HUES64 (cell line): ENCODE results near the gene DCAF5. TPM values are rescaled to one million over a fixed set of nuclear protein-coding genes. Genes with fewer than 3 reads are reported as not detected.
"Not testable (repeated sequence)": the region's sequence is repeated elsewhere in the genome, so short reads cannot be mapped to it uniquely, and the experiment has no call there.

Source experiments
- H3K27ac ChIP-seq: 2 replicates; pipeline ENCODE4 v1.7.0; 2013; ENCODE audit warnings: low read depth, low read length, inconsistent platforms
- H3K27me3 ChIP-seq: 2 replicates; pipeline ENCODE4 v1.6.1; 2013; ENCODE audit warnings: mild to moderate bottlenecking, low read length; ENCODE audit not compliant: insufficient read depth
- H3K36me3 ChIP-seq: 2 replicates; pipeline ENCODE4 v1.6.1; 2013; ENCODE audit warnings: mild to moderate bottlenecking, low read length; ENCODE audit not compliant: insufficient read depth
- H3K4me1 ChIP-seq: 2 replicates; pipeline ENCODE4 v1.6.1; 2013; ENCODE audit warnings: mild to moderate bottlenecking, low read length, moderate library complexity; ENCODE audit not compliant: insufficient read depth
- H3K4me3 ChIP-seq: 2 replicates; pipeline ENCODE4 v1.5.1; 2013; ENCODE audit warnings: mild to moderate bottlenecking, low read length, moderate library complexity
- H3K9ac ChIP-seq: 2 replicates; pipeline ENCODE4 v1.6.1; 2013; ENCODE audit warnings: mild to moderate bottlenecking, low read depth, low read length
- H3K9me3 ChIP-seq: 2 replicates; pipeline ENCODE4 v1.6.1; 2013; ENCODE audit warnings: low read depth, low read length; ENCODE audit not compliant: insufficient read depth
- WGBS: fragments of 150-250, 120-280 bp; methylation state at CpG from one replicate; pipeline ENCODE4 v1.1.7; 2013; ENCODE audit warnings: missing lambda C conversion rate; 5-methylcytosine and 5-hydroxymethylcytosine counted together
- polyA plus RNA-seq, 2 experiments: library from polyadenylated mRNA; stranded (reverse); fragments of 50-300 nt; gene quantifications; one replicate each; pipeline ENCODE4 v1.2.3, GENCODE V29; 2013

DCAF5 gene, protein sequence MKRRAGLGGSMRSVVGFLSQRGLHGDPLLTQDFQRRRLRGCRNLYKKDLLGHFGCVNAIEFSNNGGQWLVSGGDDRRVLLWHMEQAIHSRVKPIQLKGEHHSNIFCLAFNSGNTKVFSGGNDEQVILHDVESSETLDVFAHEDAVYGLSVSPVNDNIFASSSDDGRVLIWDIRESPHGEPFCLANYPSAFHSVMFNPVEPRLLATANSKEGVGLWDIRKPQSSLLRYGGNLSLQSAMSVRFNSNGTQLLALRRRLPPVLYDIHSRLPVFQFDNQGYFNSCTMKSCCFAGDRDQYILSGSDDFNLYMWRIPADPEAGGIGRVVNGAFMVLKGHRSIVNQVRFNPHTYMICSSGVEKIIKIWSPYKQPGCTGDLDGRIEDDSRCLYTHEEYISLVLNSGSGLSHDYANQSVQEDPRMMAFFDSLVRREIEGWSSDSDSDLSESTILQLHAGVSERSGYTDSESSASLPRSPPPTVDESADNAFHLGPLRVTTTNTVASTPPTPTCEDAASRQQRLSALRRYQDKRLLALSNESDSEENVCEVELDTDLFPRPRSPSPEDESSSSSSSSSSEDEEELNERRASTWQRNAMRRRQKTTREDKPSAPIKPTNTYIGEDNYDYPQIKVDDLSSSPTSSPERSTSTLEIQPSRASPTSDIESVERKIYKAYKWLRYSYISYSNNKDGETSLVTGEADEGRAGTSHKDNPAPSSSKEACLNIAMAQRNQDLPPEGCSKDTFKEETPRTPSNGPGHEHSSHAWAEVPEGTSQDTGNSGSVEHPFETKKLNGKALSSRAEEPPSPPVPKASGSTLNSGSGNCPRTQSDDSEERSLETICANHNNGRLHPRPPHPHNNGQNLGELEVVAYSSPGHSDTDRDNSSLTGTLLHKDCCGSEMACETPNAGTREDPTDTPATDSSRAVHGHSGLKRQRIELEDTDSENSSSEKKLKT
- 16.1 TPM for polyA plus RNA-seq (2013, experiment 1 of 2)
- polyA plus RNA-seq (2013, experiment 2 of 2): 20.5 TPM

DNA sequence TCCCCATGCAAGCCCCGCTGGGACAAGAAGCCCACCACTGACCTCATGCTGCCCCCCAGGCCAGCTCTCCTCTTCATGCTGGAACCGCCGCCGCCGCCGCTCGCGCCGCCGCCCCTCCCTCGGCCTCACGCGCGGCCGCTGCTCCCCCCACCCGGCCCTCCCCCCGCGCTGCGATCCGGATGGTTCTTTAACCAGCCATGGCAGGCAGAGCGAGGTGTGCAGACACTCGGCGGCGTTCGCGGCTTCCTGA is at the start of gene DCAF5:
Gene DCAF5, minus strand, starts transcription at position 218 of the 250 bp plus-strand sequence. Its CDS starts 141 bp downstream, at position 77.
- Histone ChIP-seq H3K4me1 (peaks cover 17% of the 10 kb centered on the region; the same call in 1 of the 2 replicates), H3K36me3 (peaks cover 8% of the 10 kb centered on the region), H3K9me3 (no peaks in the 10 kb centered on the region), H3K27me3 (peaks cover 18% of the 10 kb centered on the region), H3K9ac (peak within 1 kb of the TSS; percentile 69), H3K4me3 (peak within 1 kb of the TSS; percentile 92), H3K27ac (peak within 1 kb of the TSS; percentile 88; the same call in 1 of the 2 replicates)
- WGBS: 0% methylated on average over 26 of the region's 26 CpGs

DNA sequence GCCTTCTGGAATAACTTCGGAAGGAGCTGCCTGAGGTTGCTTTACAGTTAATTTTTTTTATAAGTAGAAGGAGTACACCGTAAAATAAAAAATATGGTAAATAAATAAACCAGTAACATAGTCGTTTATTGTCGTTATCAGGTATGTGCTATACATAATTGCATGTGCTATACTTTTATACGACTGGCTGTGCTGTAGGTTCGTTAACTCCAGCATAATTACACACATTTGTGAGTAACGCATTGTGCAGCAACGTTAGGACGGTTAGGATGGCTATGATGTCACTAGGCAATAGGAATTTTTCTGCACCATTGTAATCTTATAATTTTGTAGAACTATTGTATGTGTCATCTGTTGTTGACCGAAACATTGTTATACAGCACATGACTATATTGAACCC is 46.9 kb upstream of the DCAF5 start:
- 96% methylated on average over 9 of the region's 10 CpGs for WGBS
- Histone ChIP-seq H3K4me3 (no peak overlapping the region), H3K36me3 (no peaks in the 10 kb centered on the region), H3K27ac (no peak overlapping the region), H3K27me3 (no peaks in the 10 kb centered on the region), H3K9ac (no peak overlapping the region), H3K4me1 (no peaks in the 10 kb centered on the region), H3K9me3 (no peaks in the 10 kb centered on the region)

DNA sequence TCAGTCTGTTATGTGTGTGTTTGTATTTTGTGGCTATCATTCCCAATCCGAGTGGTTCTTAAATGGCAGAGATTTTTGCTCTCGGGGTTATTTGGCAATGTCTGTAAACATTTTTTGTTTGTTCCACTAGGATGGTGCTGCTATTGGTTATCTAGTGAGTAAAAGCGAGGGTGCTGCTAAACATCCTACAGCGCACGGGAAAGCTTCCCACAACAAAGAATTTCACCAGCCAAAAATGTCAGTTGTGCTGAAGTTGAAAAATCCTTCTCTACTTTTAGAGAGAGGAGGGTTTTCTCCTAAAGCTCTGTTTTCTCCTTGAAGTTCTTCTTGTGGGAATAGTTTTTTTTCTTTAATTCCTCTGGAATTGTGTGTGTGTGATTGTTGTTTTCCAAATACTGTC is 40.8 kb upstream of the DCAF5 start:
- 89% methylated on average over 2 of the region's 5 CpGs for WGBS
- no peaks in the 10 kb centered on the region for H3K27me3 ChIP-seq

DNA sequence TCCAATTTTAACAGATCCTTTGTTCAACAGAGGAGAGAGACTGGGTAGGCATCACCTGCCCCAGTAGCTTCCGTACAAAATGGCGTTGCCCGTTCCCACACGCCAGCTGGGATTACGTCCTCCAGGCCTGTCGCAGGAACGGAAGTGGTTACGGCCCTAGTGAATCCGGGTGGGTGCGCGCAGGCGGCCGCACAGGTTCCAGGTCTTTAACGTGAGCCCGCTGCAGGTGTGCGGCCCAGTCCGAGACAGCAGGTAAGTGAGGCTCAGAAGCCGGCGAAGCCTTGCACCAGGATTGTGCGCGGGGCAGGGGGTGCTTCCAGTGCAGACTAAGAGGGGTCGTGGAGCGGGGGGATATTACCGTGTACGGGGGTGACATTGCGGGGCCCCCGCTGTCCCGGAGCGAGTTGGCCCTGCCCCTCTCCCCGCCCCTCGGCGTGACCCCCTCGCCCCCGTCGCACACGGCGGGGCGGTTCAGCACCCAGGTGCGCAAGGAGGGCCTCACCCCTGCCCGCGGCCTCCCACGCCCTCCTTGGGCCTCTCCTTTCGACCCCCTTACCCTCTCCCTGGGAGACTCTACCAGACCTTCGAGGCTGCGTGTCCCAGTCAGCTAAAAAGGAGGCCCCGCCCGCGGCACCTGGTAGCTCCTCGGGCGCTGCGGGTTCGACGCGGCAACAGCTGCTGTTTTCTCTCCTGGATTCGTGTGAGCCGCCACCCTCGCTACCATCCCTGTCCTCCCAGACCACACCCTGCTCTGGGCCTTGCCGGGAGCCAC is 38.6 kb upstream of the DCAF5 start, which contains the start of gene EXD2:
Gene EXD2, plus strand, starts transcription at position 159 of the 772 bp plus-strand sequence. CDS start 17,973 bp downstream, outside the sequence.
- Histone ChIP-seq H3K36me3 (no peaks in the 10 kb centered on the region), H3K9me3 (no peaks in the 10 kb centered on the region), H3K27ac (peak within 1 kb of the TSS; percentile 58), H3K9ac (peak within 1 kb of the TSS; percentile 81), H3K27me3 (no peaks in the 10 kb centered on the region), H3K4me3 (peak within 1 kb of the TSS; percentile 72), H3K4me1 (peaks cover 16% of the 10 kb centered on the region)
- WGBS: under 1% methylated on average over 58 of the region's 58 CpGs

More for the DNA sequence above, 40.8 kb upstream of the DCAF5 start:
- Histone ChIP-seq H3K4me1 (peaks cover 16% of the 10 kb centered on the region), H3K36me3 (no peaks in the 10 kb centered on the region), H3K4me3 (no peak overlapping the region), H3K9me3 (no peaks in the 10 kb centered on the region), H3K9ac (no peak overlapping the region), H3K27ac (no peak overlapping the region)

DNA sequence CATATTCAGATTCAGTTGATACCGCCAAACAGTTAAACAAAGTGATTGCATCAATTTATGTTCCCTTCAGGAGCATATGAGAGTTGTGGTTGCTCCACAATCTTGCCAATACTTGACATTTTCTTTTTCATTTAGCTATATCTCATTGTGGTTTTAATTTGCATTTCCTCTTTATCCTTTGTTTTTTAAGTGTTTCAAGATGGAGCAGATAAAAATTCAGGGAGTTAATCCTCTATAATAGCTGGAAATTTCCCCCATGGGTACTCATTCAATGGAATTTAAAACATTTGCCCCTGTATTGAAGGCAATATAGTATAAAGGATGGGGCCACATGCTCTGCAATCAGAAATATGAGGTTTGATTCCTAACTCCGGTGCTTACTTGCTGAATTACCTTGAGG is 37.3 kb upstream of the DCAF5 start:
- H3K4me1 ChIP-seq: peaks cover 16% of the 10 kb centered on the region
- 0 out of 2 replicates have a peak overlapping the region, but pooled peaks have one; percentile 72 for H3K4me3 ChIP-seq
- no peak overlapping the region for H3K9ac ChIP-seq
- no peaks in the 10 kb centered on the region for H3K27me3 ChIP-seq
- H3K36me3 ChIP-seq: no peaks in the 10 kb centered on the region
- H3K9me3 ChIP-seq: no peaks in the 10 kb centered on the region
- H3K27ac ChIP-seq: no peak overlapping the region
- WGBS: 90% methylated on average over 2 of the region's 2 CpGs

DNA sequence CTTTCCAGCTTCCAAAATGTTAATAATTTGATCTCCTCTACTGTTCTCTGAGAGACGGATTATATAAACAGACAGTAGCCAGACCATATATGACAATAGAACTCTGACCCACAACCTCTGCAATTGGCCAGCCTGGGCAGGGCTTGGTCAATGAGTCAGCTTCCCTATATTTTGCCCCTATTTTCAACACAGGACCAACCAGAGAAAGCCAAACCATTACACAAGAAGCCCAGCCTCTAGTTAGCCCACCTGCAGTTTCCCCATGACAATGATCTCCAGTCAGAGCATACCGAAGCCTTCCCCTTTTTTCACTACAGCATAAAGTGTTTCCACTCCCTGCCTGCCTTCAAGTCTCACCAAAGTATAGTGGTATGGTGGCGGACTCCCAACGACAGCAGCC is 30.8 kb upstream of the DCAF5 start:
- no peak overlapping the region for H3K9ac ChIP-seq
- no peak overlapping the region for H3K4me3 ChIP-seq
- 55% methylated on average over 4 of the region's 4 CpGs for WGBS
- no peaks in the 10 kb centered on the region for H3K27me3 ChIP-seq
- no peaks in the 10 kb centered on the region for H3K36me3 ChIP-seq
- H3K27ac ChIP-seq: peak overlapping the region; percentile 65; the same call in 1 of the 2 replicates
- H3K4me1 ChIP-seq: peaks cover 10% of the 10 kb centered on the region
- H3K9me3 ChIP-seq: no peaks in the 10 kb centered on the region

DNA sequence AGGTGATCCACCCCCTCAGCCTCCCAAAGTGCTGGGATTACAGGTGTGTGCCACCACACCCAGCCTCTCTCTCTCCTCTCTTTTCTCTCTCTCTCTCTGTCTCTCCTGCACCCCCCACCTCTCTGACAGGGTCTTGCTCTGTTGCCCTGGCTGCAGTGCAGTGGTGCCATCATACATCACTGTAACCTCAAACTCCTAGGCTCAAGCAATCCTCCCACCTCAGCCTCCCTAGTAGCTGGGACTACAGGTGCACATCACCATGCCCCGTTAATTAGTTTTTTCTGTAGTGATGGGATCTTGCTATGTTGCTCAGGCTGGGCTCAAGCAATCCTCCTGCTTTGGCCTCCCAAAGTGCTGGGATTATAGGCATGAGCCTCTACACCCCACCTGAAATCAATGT is 29.7 kb upstream of the DCAF5 start:
- not testable (repeated sequence) for H3K27ac ChIP-seq, H3K4me3 ChIP-seq, H3K9me3 ChIP-seq, H3K27me3 ChIP-seq, H3K9ac ChIP-seq, H3K36me3 ChIP-seq
- peaks cover 10% of the 10 kb centered on the region for H3K4me1 ChIP-seq
- WGBS: 91% methylated on average over 1 of the region's 1 CpG

DNA sequence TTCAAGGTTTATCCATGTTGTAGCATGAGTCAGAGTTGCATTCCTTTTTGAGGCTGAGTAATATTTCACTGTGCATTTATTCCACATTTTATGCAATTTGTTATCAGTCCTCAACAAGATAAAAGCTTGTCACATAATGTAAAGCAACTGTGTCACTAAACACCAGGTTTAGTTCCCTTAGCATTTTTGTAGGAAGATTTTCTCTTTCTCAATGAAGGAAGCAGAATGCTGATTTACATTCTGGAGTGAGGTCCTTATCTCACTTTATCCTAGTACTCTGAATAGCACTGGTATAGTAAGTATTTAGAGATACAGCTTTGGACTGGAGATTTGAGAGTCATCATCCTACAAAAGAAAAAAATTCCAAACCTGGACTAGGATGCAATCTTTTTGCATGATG is 28.6 kb upstream of the DCAF5 start:
- H3K4me1 ChIP-seq: peaks cover 10% of the 10 kb centered on the region
- H3K27ac ChIP-seq: no peak overlapping the region
- no peak overlapping the region for H3K4me3 ChIP-seq
- no peaks in the 10 kb centered on the region for H3K9me3 ChIP-seq
- no peak overlapping the region for H3K9ac ChIP-seq
- H3K27me3 ChIP-seq: no peaks in the 10 kb centered on the region
- H3K36me3 ChIP-seq: no peaks in the 10 kb centered on the region

DNA sequence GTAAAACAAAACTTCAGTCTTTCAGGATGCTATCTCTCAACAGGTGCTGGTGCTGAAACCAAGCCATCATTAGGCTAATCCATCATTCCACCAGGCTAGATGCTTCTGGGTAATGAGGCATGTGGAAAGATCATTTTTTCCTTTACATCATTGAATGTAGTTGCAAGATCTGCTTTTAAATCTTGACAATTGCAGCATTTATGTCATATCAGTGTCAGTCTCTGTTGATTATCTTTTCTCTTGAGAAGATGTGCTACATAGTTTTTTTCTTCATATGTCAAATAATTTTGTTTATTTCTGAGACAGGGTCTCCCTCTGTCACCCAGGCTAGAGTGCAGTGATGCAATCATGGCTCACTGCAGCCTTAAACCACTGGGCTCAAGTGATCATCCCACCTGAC is 22.2 kb upstream of the DCAF5 start:
- H3K27ac ChIP-seq: no peak overlapping the region
- no peaks in the 10 kb centered on the region for H3K27me3 ChIP-seq
- H3K9me3 ChIP-seq: no peaks in the 10 kb centered on the region
- no peaks in the 10 kb centered on the region for H3K4me1 ChIP-seq
- no peak overlapping the region for H3K9ac ChIP-seq
- no peaks in the 10 kb centered on the region for H3K36me3 ChIP-seq
- H3K4me3 ChIP-seq: no peak overlapping the region

DNA sequence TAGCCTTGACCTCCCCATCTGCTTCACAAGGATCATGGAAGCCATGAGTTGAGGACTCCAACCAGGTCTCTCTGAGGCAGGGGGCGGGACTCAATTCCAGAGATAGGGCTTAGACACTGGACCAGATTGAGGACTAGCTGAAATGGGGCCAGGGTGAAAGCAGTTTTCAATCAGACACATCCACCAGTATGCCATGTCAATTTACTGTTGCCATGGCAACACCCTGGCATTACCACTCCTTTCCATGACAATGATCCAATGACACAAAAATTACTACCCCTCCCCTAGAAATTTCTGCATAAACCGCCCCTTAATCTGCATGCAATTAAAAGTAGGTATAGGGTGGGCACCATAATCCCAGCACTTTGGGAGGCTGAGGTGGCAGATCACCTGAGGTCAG is 18.6 kb upstream of the DCAF5 start:
- Histone ChIP-seq H3K4me3 (no peak overlapping the region), H3K27me3 (no peaks in the 10 kb centered on the region), H3K27ac (no peak overlapping the region), H3K4me1 (no peaks in the 10 kb centered on the region), H3K36me3 (no peaks in the 10 kb centered on the region), H3K9me3 (no peaks in the 10 kb centered on the region), H3K9ac (no peak overlapping the region)
- WGBS: 97% methylated on average over 2 of the region's 2 CpGs
